Spinal cord (tissue), 10 donors: Measurements from ENCODE around the gene SLC17A5. TPM values are rescaled to one million over a fixed set of nuclear protein-coding genes. Genes with fewer than 3 reads are reported as not detected.

Experiments used
- DNase-seq, 6 donors: peaks; one replicate each; pipeline versions ENCODE4 v3.0.0 to v3.0.0-alpha.2; 2013 to 2015; ENCODE audit warnings: low spot score in 6 of 6, low read depth in 4 of 6
- H3K27ac ChIP-seq: one replicate; pipeline ENCODE4 v1.5.1; 2013; ENCODE audit warnings: low read depth, low read length, control low read depth
- H3K27me3 ChIP-seq: one replicate; pipeline ENCODE4 v1.6.1; 2013; ENCODE audit warnings: low read length; ENCODE audit not compliant: control insufficient read depth, insufficient read depth
- H3K36me3 ChIP-seq: one replicate; pipeline ENCODE4 v1.6.1; 2013; ENCODE audit warnings: low read length; ENCODE audit not compliant: control insufficient read depth, insufficient read depth
- H3K4me1 ChIP-seq: one replicate; pipeline ENCODE4 v1.6.1; 2013; ENCODE audit warnings: low read length; ENCODE audit not compliant: control insufficient read depth, insufficient read depth
- H3K4me3 ChIP-seq: one replicate; pipeline ENCODE4 v1.5.1; 2013; ENCODE audit warnings: low read depth, low read length, control low read depth
- H3K9me3 ChIP-seq: one replicate; pipeline ENCODE4 v1.6.1; 2013; ENCODE audit warnings: low read length; ENCODE audit not compliant: control insufficient read depth, insufficient read depth
- WGBS: methylation state at CpG from one replicate; pipeline ENCODE4 v1.1.5; 2013; ENCODE audit warnings: missing lambda C conversion rate; ENCODE audit not compliant: insufficient coverage; 5-methylcytosine and 5-hydroxymethylcytosine counted together
- polyA plus RNA-seq, 2 donors: library from polyadenylated mRNA; unstranded; fragments of 120-200 nt; gene quantifications; one replicate each; pipeline ENCODE4 v1.2.1, GENCODE V29; 2013; ENCODE audit not compliant: insufficient read length in 2 of 2
- total RNA-seq, 2 donors: library from RNA; depleted of rRNA in 1 of 2; stranded (reverse); fragments of 120-200 nt in 1 of 2; fragments of >200 nt in 1 of 2; gene quantifications; one replicate each; pipeline versions ENCODE4 v1.2.3 to v1.2.4, GENCODE V29; 2013 to 2014
- donor health status: healthy.

Gene SLC17A5
- total and polyA plus RNA-seq, 4 donors: 12.5 to 33.4 (median 16.0) TPM

- Histone ChIP-seq H3K4me1 (peaks cover 4% of the 10 kb centered on the region), H3K36me3 (peaks cover 5% of the 10 kb centered on the region), H3K27me3 (no peaks in the 10 kb centered on the region), H3K27ac (no peak overlapping the region), H3K9me3 (no peaks in the 10 kb centered on the region), H3K4me3 (no peak overlapping the region)
- 100% methylated on average over 1 of the region's 2 CpGs for WGBS
- no peak for DNase-seq
Measured at GRCh38 chr6:73606428-73606827, 47.4 kb downstream of the SLC17A5 start.

GRCh38 chr6:73604461-73604860 is 49.3 kb downstream of the SLC17A5 start:
- peaks cover 4% of the 10 kb centered on the region for H3K4me1 ChIP-seq
- WGBS: 73% methylated on average over 3 of the region's 5 CpGs
- H3K27ac ChIP-seq: no peak overlapping the region
- no peaks in the 10 kb centered on the region for H3K9me3 ChIP-seq
- H3K36me3 ChIP-seq: peaks cover 5% of the 10 kb centered on the region
- no peaks in the 10 kb centered on the region for H3K27me3 ChIP-seq
- no peak overlapping the region for H3K4me3 ChIP-seq
- no peak for DNase-seq

DNA sequence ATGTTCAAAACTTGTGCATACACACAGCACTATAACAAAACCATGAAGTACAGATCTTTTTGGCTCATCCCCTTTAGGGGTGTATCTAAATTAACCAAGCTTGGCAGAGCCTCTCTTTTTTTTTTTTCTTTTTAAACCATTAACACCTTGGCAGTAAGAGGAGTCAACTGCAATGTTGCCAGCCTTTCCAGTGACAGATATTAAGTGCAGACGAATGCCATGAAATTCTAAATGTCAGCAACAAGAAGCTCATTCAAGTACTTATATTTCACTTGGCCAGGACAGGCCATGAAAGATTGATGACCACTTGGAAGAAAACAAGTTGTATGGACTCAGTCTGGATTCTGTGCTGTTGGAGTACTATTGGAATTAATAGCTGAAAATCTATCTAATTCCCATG is 49.8 kb downstream of the SLC17A5 start:
- Histone ChIP-seq H3K27ac (no peak overlapping the region), H3K9me3 (no peaks in the 10 kb centered on the region), H3K4me3 (no peak overlapping the region), H3K36me3 (peaks cover 5% of the 10 kb centered on the region), H3K4me1 (peaks cover 4% of the 10 kb centered on the region), H3K27me3 (no peaks in the 10 kb centered on the region)
- no CpG with 5 or more reads among the region's 1 CpG for WGBS
- peak in 3 of 6 donors; percentile 11 to 59 (median 37) for DNase-seq

GRCh38 chr6:73586416-73586974 is 67.3 kb downstream of the SLC17A5 start:
- peak in 1 of 6 donors; percentile 46 for DNase-seq
- peaks cover 3% of the 10 kb centered on the region for H3K4me1 ChIP-seq
- H3K9me3 ChIP-seq: no peaks in the 10 kb centered on the region
- WGBS: no CpG with 5 or more reads among the region's 6 CpGs
- H3K36me3 ChIP-seq: no peaks in the 10 kb centered on the region
- H3K27ac ChIP-seq: peak overlapping the region; percentile 94
- no peaks in the 10 kb centered on the region for H3K27me3 ChIP-seq
- no peak overlapping the region for H3K4me3 ChIP-seq

GRCh38 chr6:73585566-73586415 is 68.0 kb downstream of the SLC17A5 start:
- H3K4me1 ChIP-seq: peaks cover 5% of the 10 kb centered on the region
- peaks cover 2% of the 10 kb centered on the region for H3K9me3 ChIP-seq
- peak in 2 of 6 donors; percentile 39 to 67 for DNase-seq
- H3K27ac ChIP-seq: peak overlapping the region; percentile 94
- H3K4me3 ChIP-seq: peak overlapping the region; percentile 10
- no CpG with 5 or more reads among the region's 3 CpGs for WGBS
- no peaks in the 10 kb centered on the region for H3K36me3 ChIP-seq
- H3K27me3 ChIP-seq: no peaks in the 10 kb centered on the region

- Histone ChIP-seq H3K4me3 (no peak overlapping the region), H3K4me1 (peaks cover 23% of the 10 kb centered on the region), H3K27me3 (no peaks in the 10 kb centered on the region), H3K36me3 (no peaks in the 10 kb centered on the region), H3K9me3 (peaks cover 2% of the 10 kb centered on the region), H3K27ac (peak overlapping the region; percentile 92)
- WGBS: no CpG with 5 or more reads among the region's 2 CpGs
- DNase-seq: no peak
Measured at GRCh38 chr6:73581293-73581692, 72.5 kb downstream of the SLC17A5 start.

- Histone ChIP-seq H3K27me3 (no peaks in the 10 kb centered on the region), H3K27ac (peak overlapping the region; percentile 92), H3K9me3 (peaks cover 2% of the 10 kb centered on the region), H3K4me3 (peak overlapping the region; percentile 17), H3K4me1 (peaks cover 21% of the 10 kb centered on the region), H3K36me3 (no peaks in the 10 kb centered on the region)
- peak in 2 of 6 donors; percentile 73 to 86 for DNase-seq
- WGBS: 9% methylated on average over 14 of the region's 21 CpGs
Measured at GRCh38 chr6:73580247-73581149, 73.3 kb downstream of the SLC17A5 start.

DNA sequence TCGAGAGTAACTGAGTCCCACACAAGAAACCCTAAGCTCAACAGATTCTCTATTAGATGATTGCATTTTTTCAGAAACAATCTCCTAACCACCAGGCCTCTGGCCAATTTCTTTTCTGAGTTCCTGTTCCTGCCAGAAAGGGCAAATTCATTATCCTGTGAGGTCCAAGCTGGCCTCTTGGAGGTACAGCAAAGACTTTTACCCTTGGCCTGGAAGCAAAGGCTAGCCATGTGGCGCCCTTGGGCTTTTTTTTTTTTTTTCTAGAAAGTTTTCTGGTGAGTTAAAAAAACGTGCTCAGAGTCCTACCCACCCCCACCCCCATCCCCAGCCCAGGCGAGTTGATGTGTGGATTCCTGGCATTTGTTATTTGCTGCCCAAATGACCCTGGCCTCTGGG is 73.9 kb downstream of the SLC17A5 start:
- DNase-seq: peak in 2 of 6 donors; percentile 15 to 59
- Histone ChIP-seq H3K9me3 (peaks cover 2% of the 10 kb centered on the region), H3K27me3 (no peaks in the 10 kb centered on the region), H3K4me1 (peaks cover 21% of the 10 kb centered on the region), H3K36me3 (no peaks in the 10 kb centered on the region), H3K27ac (peak overlapping the region; percentile 92), H3K4me3 (peak overlapping the region; percentile 17)
- no CpG with 5 or more reads among the region's 4 CpGs for WGBS

- no peak overlapping the region for H3K4me3 ChIP-seq
- no peaks in the 10 kb centered on the region for H3K27me3 ChIP-seq
- H3K4me1 ChIP-seq: peaks cover 21% of the 10 kb centered on the region
- H3K27ac ChIP-seq: peak overlapping the region; percentile 92
- H3K9me3 ChIP-seq: peaks cover 2% of the 10 kb centered on the region
- no peak for DNase-seq
- no peaks in the 10 kb centered on the region for H3K36me3 ChIP-seq
- 34% methylated on average over 3 of the region's 4 CpGs for WGBS
Measured at GRCh38 chr6:73579389-73579788, 74.4 kb downstream of the SLC17A5 start.
